Measurements from ENCODE around the gene KLHL29. TPM values are rescaled to one million over a fixed set of nuclear protein-coding genes. Genes with fewer than 3 reads are reported as not detected.
A peak's percentile ranks its signal among the peaks of the same experiment; 100 is the strongest.

Gene KLHL29
- total RNA-seq, 1 experiment from 2014 or later, result 3.4 TPM

GRCh38 chr2:23441414-23441813 is 56.4 kb downstream of the KLHL29 start:
- no peaks in the 10 kb centered on the region for H3K4me1 ChIP-seq (replicated peaks; ENCODE audit: insufficient read depth)
- no peak overlapping the region for H3K27ac ChIP-seq
- DNase-seq, result no peak
- ChIA-PET CTCF (no interaction called here), POLR2A (ENCODE audit: unreplicated experiment) (no interaction called here)
- H3K4me2 ChIP-seq, result no peak overlapping the region
- no peak for TF ChIP-seq CTCF (conservative IDR thresholded peaks at IDR 0.05)
- no peak for TF ChIP-seq EZH2 (IDR thresholded peaks at IDR 0.05; ENCODE audit: low read depth)
- BruUV-seq (replicated peaks), result no TSS peak
- no peaks in the 10 kb centered on the region for H3K79me2 ChIP-seq (ENCODE audit: low read depth)
- intact Hi-C loops (cut with micrococcal nuclease; ENCODE audit: unreplicated experiment), result no loop called here
- H3K9me2 ChIP-seq (ENCODE audit: insufficient read depth), result no peaks in the 10 kb centered on the region
- no peak overlapping the region for H2AFZ ChIP-seq
- H4K20me1 ChIP-seq (ENCODE audit: insufficient read depth), result no peaks in the 10 kb centered on the region
- no peak overlapping the region for H3K4me3 ChIP-seq
- no peaks in the 10 kb centered on the region for H3F3A ChIP-seq (ENCODE audit: insufficient read depth, low read depth)
- no peaks in the 10 kb centered on the region for H3K36me3 ChIP-seq (ENCODE audit: low read depth)
- no peaks in the 10 kb centered on the region for H3K27me3 ChIP-seq (ENCODE audit: insufficient read depth, low read depth)
- no peaks in the 10 kb centered on the region for H3K9me3 ChIP-seq (ENCODE audit: insufficient read depth, low read depth)

- no peaks in the 10 kb centered on the region for H3K79me2 ChIP-seq (ENCODE audit: low read depth)
- ChIA-PET CTCF (no interaction called here), POLR2A (ENCODE audit: unreplicated experiment) (no interaction called here)
- peak in 1 of 2 experiments; percentile 67 for DNase-seq
- H2AFZ ChIP-seq, result no peak overlapping the region
- no TSS peak for BruUV-seq (replicated peaks)
- H4K20me1 ChIP-seq (ENCODE audit: insufficient read depth), result no peaks in the 10 kb centered on the region; the same call in 1 of the 2 replicates
- H3K27ac ChIP-seq, result no peak overlapping the region
- no peaks in the 10 kb centered on the region for H3F3A ChIP-seq (ENCODE audit: insufficient read depth, low read depth)
- no peak for TF ChIP-seq CTCF (conservative IDR thresholded peaks at IDR 0.05)
- TF ChIP-seq EZH2 (IDR thresholded peaks at IDR 0.05; ENCODE audit: low read depth), result no peak
- no peak overlapping the region for H3K4me3 ChIP-seq
- no peak overlapping the region for H3K4me2 ChIP-seq
- intact Hi-C loops (cut with micrococcal nuclease; ENCODE audit: unreplicated experiment), result no loop called here
- no peaks in the 10 kb centered on the region for H3K36me3 ChIP-seq (ENCODE audit: low read depth)
- no peaks in the 10 kb centered on the region for H3K4me1 ChIP-seq (replicated peaks; ENCODE audit: insufficient read depth)
- H3K9me2 ChIP-seq (ENCODE audit: insufficient read depth), result no peaks in the 10 kb centered on the region
- H3K9me3 ChIP-seq (ENCODE audit: insufficient read depth, low read depth), result no peaks in the 10 kb centered on the region
- H3K27me3 ChIP-seq (ENCODE audit: insufficient read depth, low read depth), result no peaks in the 10 kb centered on the region
These were observed 60.5 kb downstream of the KLHL29 start for GRCh38 chr2:23445450-23445868.

- no peak for DNase-seq
- intact Hi-C loops (cut with micrococcal nuclease; ENCODE audit: unreplicated experiment), result no loop called here
- TF ChIP-seq EZH2 (IDR thresholded peaks at IDR 0.05; ENCODE audit: low read depth), result no peak
- no peak for TF ChIP-seq CTCF (conservative IDR thresholded peaks at IDR 0.05)
- H3K9me3 ChIP-seq (ENCODE audit: insufficient read depth, low read depth), result no peaks in the 10 kb centered on the region
- H3K4me2 ChIP-seq, result no peak overlapping the region
- H3K79me2 ChIP-seq (ENCODE audit: low read depth), result no peaks in the 10 kb centered on the region
- no peaks in the 10 kb centered on the region for H3K4me1 ChIP-seq (replicated peaks; ENCODE audit: insufficient read depth)
- BruUV-seq (replicated peaks), result no TSS peak
- no peaks in the 10 kb centered on the region for H3K36me3 ChIP-seq (ENCODE audit: low read depth)
- H3F3A ChIP-seq (ENCODE audit: insufficient read depth, low read depth), result no peaks in the 10 kb centered on the region
- H2AFZ ChIP-seq, result no peak overlapping the region
- ChIA-PET CTCF (no interaction called here), POLR2A (ENCODE audit: unreplicated experiment) (no interaction called here)
- no peak overlapping the region for H3K27ac ChIP-seq
- no peaks in the 10 kb centered on the region for H3K27me3 ChIP-seq (ENCODE audit: insufficient read depth, low read depth)
- H3K4me3 ChIP-seq, result no peak overlapping the region
- no peaks in the 10 kb centered on the region; the same call in 1 of the 2 replicates for H4K20me1 ChIP-seq (ENCODE audit: insufficient read depth)
- H3K9me2 ChIP-seq (ENCODE audit: insufficient read depth), result no peaks in the 10 kb centered on the region
These were observed 61.9 kb downstream of the KLHL29 start for GRCh38 chr2:23446916-23447315.
